ENCODE measurements around the gene SIM1.

SIM1 gene

DNA sequence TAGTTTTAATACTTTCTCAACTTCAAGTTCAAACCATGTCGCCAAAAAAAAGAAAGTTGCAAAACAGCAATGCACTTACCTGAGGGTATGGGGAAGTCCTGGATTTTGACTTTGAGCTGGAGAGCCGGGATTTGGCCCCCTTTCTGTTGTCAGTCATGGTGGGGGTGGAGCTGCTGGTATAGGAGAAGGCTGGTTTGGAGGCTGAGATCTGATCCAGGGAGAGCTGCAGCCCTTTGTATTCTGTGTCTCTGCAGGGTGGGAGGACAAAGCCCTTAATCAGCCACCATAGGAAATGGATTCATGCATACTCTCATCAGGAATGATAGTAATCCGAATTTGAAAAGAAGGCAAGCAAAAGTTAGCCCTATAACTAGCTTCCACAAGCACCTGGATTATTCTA lies 44.0 kb downstream of the SIM1 start:
- DNase-seq = no peak

DNA sequence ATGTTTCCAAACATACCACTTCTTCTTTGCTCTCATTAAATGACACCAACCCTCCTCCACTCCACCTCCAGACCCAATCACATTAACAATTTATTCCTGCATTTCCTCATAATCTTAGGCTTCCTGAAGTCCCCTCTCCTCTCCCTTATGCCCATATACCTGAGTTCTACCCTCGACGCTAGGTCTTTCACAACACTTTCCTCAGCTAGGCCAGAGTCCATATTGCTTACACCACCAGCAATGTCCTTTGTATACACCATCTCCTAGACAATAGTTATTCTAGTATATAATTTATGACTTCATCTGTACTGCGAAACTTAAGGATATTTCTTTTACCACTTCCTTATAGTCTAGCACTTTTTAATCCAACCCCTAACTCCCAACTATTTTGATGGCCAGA lies 47.7 kb downstream of the SIM1 start:
- DNase-seq = no peak

DNA sequence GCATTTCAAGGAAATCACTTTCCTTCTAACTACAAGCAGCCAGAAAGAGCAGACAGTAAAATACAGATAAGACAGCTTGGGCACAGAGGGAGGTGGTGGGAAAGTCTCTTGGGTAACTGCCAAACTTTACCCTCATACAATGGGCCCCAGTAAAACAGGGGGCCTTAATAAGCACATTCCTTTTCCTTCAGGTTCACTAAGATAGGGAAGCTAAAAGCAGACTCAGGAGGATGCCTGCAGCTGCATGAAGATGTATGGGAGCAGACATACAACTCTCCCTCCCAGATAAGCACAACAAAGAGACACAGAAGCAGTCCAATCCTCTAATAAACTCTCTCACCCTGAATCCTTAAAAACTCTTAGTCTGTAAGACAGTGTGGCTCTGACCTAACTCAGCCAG lies 49.0 kb downstream of the SIM1 start:
- no peak for DNase-seq

DNA sequence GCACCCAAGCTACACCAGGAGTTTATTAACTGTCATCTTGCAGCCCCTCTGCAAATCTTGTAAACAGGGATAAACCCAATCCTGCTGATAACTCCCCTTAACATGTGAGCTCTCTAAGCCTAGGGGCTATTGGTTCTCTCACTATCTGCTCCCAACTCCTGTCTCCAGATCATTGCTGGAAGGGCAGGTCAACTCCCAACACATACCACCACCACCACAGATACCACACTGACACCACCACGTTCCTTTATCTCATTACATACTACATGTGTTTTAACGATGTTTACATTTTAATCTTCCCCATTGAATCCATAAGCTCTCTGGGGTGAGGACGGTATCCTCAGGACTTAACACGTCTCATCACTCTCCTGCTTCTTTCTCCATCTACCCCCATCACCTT lies 51.8 kb downstream of the SIM1 start:
- no peak for DNase-seq

- DNase-seq = peak in 1 of 3 experiments; percentile 3
These were observed 60.7 kb downstream of the SIM1 start for GRCh38 chr6:100404051-100404450.

GRCh38 chr6:100393493-100393892 lies 71.2 kb downstream of the SIM1 start:
- no peak for DNase-seq

DNA sequence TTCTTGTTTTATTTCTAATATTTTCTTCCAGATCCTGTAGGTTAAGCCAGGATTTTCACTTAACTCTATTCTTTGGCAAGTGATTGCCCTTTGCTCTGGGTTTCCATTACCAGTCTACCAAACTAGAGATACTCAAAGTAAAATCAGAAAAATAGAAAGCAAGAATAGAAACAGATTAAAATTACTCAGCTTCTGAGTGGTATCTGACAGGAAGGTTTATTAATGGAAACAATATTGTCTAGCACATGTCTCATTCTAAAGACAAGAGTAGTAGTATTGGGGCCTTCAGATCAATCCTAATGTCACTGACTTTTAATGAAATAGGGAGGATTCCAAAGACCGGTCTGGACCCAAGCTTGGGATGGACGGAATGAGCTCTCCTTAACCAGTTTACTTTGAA lies 72.3 kb downstream of the SIM1 start:
- DNase-seq = no peak

DNA sequence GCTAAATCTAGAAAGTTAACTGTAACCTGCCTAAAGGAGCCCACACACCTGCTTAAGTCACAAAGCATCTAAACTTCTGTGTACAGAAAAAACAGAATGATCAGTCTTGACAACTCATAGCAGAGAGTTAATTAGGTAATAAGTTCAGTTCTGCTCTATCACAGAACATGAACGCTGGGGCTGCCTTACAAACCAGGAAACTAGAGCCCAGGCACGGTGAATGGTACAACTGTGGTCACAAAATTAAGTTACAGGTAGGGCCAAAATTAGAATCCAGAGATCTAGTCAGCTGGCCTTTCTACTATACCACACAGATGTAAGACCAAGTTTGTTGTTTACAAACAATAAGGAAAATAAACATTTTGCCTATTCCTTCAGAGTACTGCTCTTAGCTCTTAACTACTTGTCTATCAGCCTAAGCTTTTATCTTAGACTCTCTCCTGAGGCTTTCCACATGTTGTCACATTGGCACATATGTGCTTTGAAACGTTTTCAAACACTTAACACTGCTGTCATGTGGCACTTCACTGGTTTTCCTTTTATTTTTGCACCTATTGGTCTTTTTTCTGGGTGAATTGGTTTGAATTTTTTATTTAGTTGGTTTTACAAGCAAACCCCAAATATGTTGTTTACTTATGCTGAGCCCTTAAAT lies 75.7 kb downstream of the SIM1 start:
- no peak for DNase-seq

DNA sequence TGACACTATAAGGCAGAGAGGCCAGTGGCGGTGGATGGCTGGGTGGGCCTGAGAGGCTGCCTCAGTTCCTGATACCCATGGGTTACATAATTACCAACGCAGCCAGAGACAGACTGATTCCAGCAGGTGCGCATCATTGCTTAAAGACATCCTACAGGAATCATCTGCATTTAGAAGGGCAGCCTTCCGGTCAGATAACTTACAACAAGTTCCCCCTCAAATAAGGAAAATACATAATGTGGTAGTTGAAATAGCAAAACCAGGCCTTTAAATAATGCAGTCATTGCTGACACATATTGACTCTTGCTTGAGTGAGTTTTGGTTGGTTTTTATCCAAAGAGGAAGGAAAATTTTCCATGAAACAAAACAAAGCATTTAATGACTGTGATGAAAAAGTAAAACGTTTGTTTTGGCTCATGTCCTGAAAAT lies 81.9 kb downstream of the SIM1 start:
- no peak for DNase-seq

GRCh38 chr6:100382031-100382430 lies 82.7 kb downstream of the SIM1 start:
- DNase-seq = no peak

- no peak for DNase-seq
These were observed 83.6 kb downstream of the SIM1 start for GRCh38 chr6:100381111-100381510.

DNA sequence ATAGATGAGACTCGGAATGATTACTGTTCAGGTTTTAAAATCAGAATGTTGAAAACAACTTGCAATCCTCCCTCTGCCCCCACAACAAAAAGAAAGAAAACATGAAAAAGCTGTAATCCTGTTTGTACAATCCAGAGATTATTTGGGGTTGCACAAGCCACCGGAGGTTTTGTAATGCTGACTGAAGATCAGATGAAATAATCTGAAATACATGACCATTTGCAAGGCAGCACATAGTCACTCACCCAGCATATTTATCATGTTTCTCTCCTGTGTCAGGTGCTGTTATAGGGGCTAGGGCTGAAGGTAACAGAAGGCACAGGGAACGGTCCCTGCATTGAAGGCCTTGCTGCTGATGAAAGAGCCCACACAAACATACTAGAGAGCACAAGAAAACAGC lies 85.3 kb downstream of the SIM1 start:
- DNase-seq = no peak

DNA sequence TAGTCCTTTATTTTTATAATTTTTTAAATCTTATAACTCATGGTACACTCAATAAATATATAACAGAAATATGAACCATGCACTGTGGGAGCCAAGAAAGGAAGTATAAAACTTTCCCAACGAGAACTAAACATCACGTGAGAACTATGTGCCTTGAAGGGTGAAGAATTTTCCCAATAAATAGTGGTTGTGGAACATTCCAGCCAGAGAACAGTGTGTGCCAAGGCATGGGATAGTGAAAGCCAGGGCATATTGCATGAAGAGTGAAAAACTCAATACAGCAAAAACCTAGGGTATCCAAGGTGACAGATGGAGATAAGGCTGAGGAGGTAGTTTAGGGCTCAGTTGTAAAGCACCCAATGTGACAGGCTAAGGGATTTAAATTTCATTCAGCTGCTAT lies 86.1 kb downstream of the SIM1 start:
- DNase-seq = no peak

GRCh38 chr6:100376103-100376502 lies 88.6 kb downstream of the SIM1 start:
- peak in 2 of 3 experiments; percentile 28 to 56 for DNase-seq

DNA sequence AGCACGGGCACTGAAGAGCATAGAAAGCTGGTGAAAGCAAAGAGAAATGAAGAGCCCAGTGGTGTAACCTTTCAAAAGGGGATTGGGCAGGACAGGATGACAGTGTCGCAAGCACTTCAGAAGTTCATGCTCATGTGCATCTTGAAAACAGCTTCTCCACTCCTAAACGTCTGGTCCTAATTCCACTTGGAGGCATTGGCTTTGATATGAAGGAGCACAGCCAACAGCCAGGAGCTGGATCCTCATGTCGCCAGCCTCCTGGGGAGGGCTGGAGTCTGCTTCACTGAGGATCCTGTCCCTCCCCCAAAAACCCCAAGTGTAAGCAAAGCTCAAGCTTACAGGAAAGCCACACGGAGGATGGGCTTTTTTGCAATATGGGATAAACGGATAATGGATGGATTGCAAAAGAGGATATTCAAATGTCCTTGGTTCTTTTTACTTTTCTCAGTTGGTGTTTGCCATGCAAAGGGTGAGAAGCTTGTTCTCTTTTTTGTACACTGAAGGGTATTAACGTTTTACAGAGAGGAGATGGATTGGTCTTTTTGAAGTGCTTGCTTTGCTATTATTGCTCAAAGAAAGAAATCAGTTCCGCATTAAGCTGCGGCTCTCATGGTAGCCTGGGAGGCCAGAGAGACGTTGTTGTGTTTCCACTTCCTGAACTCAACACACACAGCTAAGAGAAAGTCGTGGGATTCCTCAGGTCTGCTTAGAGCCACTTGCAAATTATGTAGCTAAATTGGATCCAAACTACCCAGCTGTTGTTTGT lies 92.2 kb downstream of the SIM1 start:
- DNase-seq = peak in 1 of 3 experiments; percentile 45

DNA sequence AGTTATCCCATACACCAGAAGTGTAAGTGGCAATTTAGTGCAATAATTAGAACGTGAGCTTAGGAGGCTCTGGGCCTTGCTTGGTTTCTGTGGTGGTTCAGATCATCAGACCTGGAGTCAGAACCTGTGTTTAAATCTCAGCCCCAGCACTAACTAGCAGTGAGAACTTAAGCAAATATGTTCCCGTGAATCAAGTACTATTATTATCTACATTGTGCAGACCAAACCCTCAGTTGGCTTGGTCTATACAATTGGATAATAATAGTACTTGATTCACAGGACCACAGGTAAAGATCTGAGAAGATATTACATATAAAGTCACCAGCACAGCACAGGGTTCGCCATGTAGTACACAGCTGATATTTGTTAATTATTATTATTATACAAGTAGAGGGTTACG lies 93.1 kb downstream of the SIM1 start:
- peak in 1 of 3 experiments; percentile 24 for DNase-seq

DNA sequence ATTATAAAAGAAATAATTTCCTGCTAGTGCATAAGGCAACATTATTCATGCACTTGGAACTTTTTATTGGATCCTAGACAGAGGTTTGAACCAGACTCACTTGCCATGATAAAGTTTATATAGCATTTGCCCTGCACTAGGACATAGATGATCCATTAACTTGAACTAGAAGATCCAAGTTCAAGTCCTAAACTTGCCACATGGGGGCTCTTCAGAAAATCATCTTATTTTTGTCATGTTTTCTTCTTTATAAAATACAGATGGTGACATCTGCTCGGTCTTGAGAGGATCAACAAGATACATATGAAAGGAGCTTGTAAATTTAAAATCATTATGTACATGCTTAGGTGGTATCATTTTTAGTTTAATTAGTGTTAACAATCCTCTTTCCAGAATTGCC lies 94.5 kb downstream of the SIM1 start:
- DNase-seq = no peak

GRCh38 chr6:100366419-100366818 lies 98.3 kb downstream of the SIM1 start:
- no peak for DNase-seq

DNA sequence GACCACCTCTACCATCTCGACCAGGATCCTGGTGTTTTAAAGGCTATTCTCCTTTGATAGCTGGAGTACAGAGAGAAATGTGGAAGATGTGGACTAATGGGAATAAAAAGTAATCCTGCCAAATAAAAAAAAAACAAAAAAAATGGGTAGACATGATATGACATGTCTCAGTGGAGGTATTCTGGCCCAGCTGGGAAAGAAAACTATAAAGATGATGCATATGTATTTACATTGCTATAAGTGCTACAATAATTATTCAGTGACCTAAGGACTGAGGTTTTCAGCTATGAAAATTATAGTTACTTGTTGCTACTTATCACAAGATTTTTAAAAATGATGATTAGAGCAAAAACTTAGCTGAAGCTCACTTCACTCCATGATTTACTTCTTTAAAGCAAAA lies 101.1 kb downstream of the SIM1 start:
- no peak for DNase-seq

- peak in 1 of 3 experiments; percentile 17 for DNase-seq
These were observed 109.7 kb downstream of the SIM1 start for GRCh38 chr6:100354736-100355641.

DNA sequence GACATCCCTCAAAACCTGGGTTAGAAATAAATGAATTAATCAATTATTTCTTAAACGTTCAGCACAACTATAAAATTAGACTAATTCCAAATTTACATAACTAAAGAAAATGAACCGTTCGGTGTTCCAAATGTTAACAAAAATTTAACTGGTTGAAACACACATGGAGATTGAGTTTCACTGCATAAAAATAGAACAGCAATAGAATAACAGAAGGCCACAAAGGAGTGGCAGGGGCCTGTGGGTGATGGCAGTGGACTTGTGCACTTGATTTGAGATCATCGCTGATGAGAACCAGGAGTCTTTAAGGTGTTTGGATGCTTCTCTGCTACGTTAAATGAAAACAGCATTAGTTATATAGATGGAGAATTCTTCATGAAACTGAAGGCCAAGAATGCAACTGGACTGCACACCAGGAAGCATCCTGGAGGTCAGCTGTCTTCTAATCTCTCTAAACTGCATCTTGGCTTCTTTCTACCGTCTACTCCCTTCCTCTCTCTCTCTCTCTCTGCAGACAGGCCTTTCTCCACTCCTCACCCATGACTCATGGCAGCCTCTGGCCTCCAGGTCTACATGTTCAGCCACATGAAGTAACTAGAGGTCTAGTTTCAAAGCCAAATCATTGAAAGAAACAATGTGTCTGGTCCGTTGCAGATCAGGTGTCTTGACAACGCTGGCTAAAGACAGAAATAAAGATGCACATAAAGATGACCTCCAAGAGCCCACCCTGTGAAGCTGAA lies 111.3 kb downstream of the SIM1 start:
- no peak for DNase-seq

GRCh38 chr6:100350139-100350538 lies 114.6 kb downstream of the SIM1 start:
- DNase-seq = peak in 1 of 3 experiments; percentile 34

- no peak for DNase-seq
These were observed 115.4 kb downstream of the SIM1 start for GRCh38 chr6:100349366-100349765.
